DOHH2 (cell line): Measurements from ENCODE around the gene CDK16.

Experiments used
- H3F3A ChIP-seq: fragments of 200-600 bp; sonication (generic), shearing (Covaris generic); 2 replicates; pipeline ENCODE4 v1.6.0; 2016; ENCODE audit warnings: antibody characterized with exemption, mild to moderate bottlenecking; ENCODE audit not compliant: control insufficient read depth, insufficient read depth
- H3K27ac ChIP-seq: fragments of 200-600 bp; sonication (generic); 2 replicates; pipeline ENCODE4 v1.5.1; 2014; ENCODE audit warnings: low read depth, mild to moderate bottlenecking, low read length, moderate library complexity
- H3K27me3 ChIP-seq: fragments of 200-600 bp; sonication (generic); 2 replicates; pipeline ENCODE4 v1.6.1; 2014; ENCODE audit warnings: mild to moderate bottlenecking, low read length, mixed read lengths; ENCODE audit not compliant: control insufficient read depth
- H3K36me3 ChIP-seq: fragments of 200-600 bp; sonication (generic); 2 replicates; pipeline ENCODE4 v1.6.1; 2014; ENCODE audit warnings: mild to moderate bottlenecking, low read length, moderate library complexity, mixed read lengths; ENCODE audit not compliant: control insufficient read depth
- H3K4me1 ChIP-seq: fragments of 200-600 bp; sonication (generic); 2 replicates; pipeline ENCODE4 v1.6.1; 2014; ENCODE audit warnings: mild to moderate bottlenecking, low read length, mixed read lengths; ENCODE audit not compliant: control insufficient read depth
- H3K4me2 ChIP-seq: fragments of 200-600 bp; sonication (generic); 2 replicates; pipeline ENCODE4 v1.6.0; 2014; ENCODE audit warnings: mild to moderate bottlenecking, low read length, moderate library complexity
- H3K4me3 ChIP-seq: fragments of 200-600 bp; sonication (generic); 2 replicates; pipeline ENCODE4 v1.5.1; 2014; ENCODE audit warnings: mild to moderate bottlenecking, low read length, mixed read lengths
- H3K79me2 ChIP-seq: fragments of 200-600 bp; sonication (generic); 2 replicates; pipeline ENCODE4 v1.6.1; 2014; ENCODE audit warnings: mild to moderate bottlenecking, low read length, mixed read lengths; ENCODE audit not compliant: control insufficient read depth
- H3K9me2 ChIP-seq: fragments of 200-600 bp; sonication (generic); replicated peaks from 2 replicates; pipeline ENCODE4 v1.6.1; 2014; ENCODE audit warnings: mild to moderate bottlenecking, low read length, mixed read lengths; ENCODE audit not compliant: control insufficient read depth
- H3K9me3 ChIP-seq: fragments of 200-600 bp; sonication (generic); 2 replicates; pipeline ENCODE4 v1.6.1; 2014; ENCODE audit warnings: antibody characterized with exemption, low read length, mixed read lengths; ENCODE audit not compliant: control insufficient read depth, insufficient read depth
- H4K20me1 ChIP-seq: fragments of 200-600 bp; sonication (generic); 2 replicates; pipeline ENCODE4 v1.6.0; 2014; ENCODE audit warnings: low read depth, mild to moderate bottlenecking, antibody characterized with exemption, low read length, moderate library complexity; ENCODE audit not compliant: control insufficient read depth, insufficient read depth
- CTCF ChIP-seq: fragments of 200-600 bp; sonication (generic); IDR thresholded peaks from one replicate; pipeline ENCODE4 v1.5.1; 2014; ENCODE audit warnings: antibody characterized with exemption, mild to moderate bottlenecking, low read depth, low read length; ENCODE audit not compliant: poor library complexity, severe bottlenecking
- EZH2phosphoT487 ChIP-seq: fragments of 200-600 bp; sonication (generic); IDR thresholded peaks from 2 replicates; pipeline ENCODE4 v1.6.1; 2017; ENCODE audit warnings: borderline replicate concordance, mild to moderate bottlenecking, antibody characterized with exemption, low read length, moderate library complexity, mixed read lengths

Gene CDK16

GRCh38 chrX:47212381-47213293 lies 5.8 kb upstream of the CDK16 start:
- H3K9me3 ChIP-seq: no peaks in the 10 kb centered on the region
- H3K27ac ChIP-seq: no peak overlapping the region
- H3K4me2 ChIP-seq: no peak overlapping the region
- H3K9me2 ChIP-seq: no peaks in the 10 kb centered on the region
- H3K4me1 ChIP-seq: peaks cover 16% of the 10 kb centered on the region
- TF ChIP-seq EZH2phosphoT487: no peak
- no peak for TF ChIP-seq CTCF
- no peaks in the 10 kb centered on the region for H3K79me2 ChIP-seq
- H4K20me1 ChIP-seq: no peaks in the 10 kb centered on the region
- no peak overlapping the region for H3K4me3 ChIP-seq
- H3K36me3 ChIP-seq: peaks cover 73% of the 10 kb centered on the region
- H3K27me3 ChIP-seq: no peaks in the 10 kb centered on the region
- peaks cover 8% of the 10 kb centered on the region for H3F3A ChIP-seq

- Histone ChIP-seq H3K27me3 (no peaks in the 10 kb centered on the region), H3K36me3 (peaks cover 71% of the 10 kb centered on the region), H3F3A (peaks cover 8% of the 10 kb centered on the region)
These were observed 3.9 kb upstream of the CDK16 start for GRCh38 chrX:47214435-47215077.

GRCh38 chrX:47215291-47215900 lies 3.1 kb upstream of the CDK16 start:
- H3K9me3 ChIP-seq: no peaks in the 10 kb centered on the region
- no peaks in the 10 kb centered on the region for H3K27me3 ChIP-seq
- peaks cover 19% of the 10 kb centered on the region for H3K79me2 ChIP-seq
- H4K20me1 ChIP-seq: peaks cover 10% of the 10 kb centered on the region
- H3K9me2 ChIP-seq: no peaks in the 10 kb centered on the region
- peaks cover 24% of the 10 kb centered on the region for H3K4me1 ChIP-seq
- H3K4me2 ChIP-seq: no peak overlapping the region
- no peak overlapping the region for H3K27ac ChIP-seq
- H3K36me3 ChIP-seq: peaks cover 69% of the 10 kb centered on the region
- TF ChIP-seq CTCF: no peak
- TF ChIP-seq EZH2phosphoT487: no peak
- peaks cover 8% of the 10 kb centered on the region for H3F3A ChIP-seq
- H3K4me3 ChIP-seq: no peak overlapping the region

More at GRCh38 chrX:47214435-47215077, 3.9 kb upstream of the CDK16 start:
- Histone ChIP-seq H3K9me3 (no peaks in the 10 kb centered on the region), H4K20me1 (0 out of 2 replicates have a peak, but pooled peaks cover 2% of the 10 kb centered on the region), H3K79me2 (peaks cover 10% of the 10 kb centered on the region), H3K4me1 (peaks cover 16% of the 10 kb centered on the region), H3K9me2 (no peaks in the 10 kb centered on the region), H3K4me3 (no peak overlapping the region), H3K27ac (no peak overlapping the region), H3K4me2 (no peak overlapping the region)
- no peak for TF ChIP-seq CTCF
- TF ChIP-seq EZH2phosphoT487: no peak
